CD4-positive, alpha-beta T cell treated with Interleukin-10 for 1 hour (primary cell): Measurements from ENCODE around the gene MYLK.
A peak's percentile ranks its signal among the peaks of the same experiment; 100 is the strongest.
"Not testable (repeated sequence)": the region's sequence is repeated elsewhere in the genome, so short reads cannot be mapped to it uniquely, and the experiment has no call there.

ENCODE experiments used
- DNase-seq: peaks from one replicate; pipeline ENCODE4 v3.0.0-alpha.2; 2020

Gene MYLK

DNA sequence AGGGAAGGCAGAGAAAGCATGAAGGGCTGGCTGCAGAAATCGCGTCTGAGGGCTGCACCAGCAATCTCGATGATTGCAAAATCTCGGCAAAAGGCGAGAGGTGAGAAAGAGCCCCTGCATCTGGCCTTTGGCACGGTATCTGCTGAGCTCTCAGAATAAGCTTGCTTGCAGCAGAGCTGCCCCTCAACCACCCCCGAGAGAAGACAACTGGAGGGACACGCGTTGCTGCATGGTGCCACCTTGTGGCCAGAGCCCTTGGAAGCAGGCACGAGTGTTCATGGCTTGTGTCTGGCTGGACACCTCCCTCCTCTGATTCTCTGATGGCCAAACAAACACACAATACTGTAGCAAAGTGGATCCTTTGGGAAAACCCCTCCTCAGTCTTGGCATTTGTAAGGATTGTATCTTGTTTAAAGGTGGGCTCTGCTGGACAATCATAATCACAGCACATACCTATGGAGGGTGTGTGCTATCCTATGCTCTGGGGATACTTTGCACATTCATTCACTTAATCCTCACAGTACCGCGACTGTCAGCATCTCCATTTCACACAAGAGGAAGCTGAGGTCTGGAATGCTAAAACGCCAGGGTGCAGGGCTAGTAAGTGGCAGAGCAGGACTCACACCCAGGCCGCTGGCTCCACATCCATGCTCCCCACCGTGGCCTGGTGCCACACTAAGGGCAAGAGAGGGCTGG, 164.9 kb downstream of the MYLK start:
- peak; percentile 36 for DNase-seq

DNA sequence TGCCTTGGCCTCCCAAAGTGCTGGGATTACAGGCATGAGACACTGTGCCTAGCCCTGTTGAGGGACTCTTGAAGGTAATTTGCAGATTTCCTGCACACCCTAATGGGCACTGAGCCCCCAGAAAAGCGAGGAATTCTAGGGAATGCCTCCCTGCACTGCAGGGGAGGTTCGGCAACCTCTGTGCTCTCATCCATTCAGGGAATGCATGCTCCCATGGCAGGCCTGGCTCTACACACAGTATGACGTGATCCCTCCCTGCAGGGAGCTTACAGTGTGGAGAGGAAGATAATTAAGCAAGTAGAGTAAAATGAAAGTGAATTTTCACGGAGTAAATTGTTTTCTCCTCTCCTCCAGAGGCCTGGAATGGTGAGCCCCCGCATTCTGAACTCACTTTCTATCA, 166.0 kb downstream of the MYLK start:
- DNase-seq = no peak

DNA sequence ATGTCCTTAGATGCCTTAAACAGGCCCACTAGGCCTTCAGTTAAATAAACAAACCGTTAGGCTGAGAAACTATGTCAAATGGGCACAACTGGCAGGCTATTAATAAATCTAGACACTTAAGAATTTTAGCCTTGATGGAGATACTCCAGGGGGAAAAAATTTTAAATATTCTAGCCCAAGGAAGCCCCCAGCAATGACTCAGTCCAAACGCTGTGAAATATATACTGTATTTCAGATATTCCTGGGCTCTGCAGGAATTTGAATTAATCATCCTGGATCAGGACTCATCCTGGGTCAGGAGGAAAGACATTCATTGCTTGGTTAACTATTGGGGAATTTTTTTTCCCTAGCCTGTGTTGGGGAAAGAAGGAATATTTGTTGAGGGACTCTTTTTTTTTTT, 166.7 kb downstream of the MYLK start:
- DNase-seq = not testable (repeated sequence)

DNA sequence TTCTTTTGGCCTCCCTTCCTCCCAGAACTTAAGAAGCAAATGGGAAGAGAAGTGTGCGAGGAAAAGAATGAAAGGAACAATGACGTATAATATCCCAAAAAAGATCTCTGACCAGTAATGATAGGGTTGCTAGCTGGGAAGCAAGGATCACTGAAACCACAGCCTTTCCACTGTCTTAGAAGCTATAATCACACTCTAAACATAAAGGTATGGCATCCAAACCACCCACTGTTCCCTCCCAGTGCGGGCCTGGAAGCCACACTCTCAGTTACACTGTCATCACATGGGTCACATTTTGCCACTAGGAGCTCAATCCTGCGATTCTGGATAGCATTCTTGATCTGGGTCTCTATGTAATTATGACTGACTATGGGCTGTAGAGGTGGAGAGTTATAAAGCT, 167.7 kb downstream of the MYLK start:
- DNase-seq = no peak

DNA sequence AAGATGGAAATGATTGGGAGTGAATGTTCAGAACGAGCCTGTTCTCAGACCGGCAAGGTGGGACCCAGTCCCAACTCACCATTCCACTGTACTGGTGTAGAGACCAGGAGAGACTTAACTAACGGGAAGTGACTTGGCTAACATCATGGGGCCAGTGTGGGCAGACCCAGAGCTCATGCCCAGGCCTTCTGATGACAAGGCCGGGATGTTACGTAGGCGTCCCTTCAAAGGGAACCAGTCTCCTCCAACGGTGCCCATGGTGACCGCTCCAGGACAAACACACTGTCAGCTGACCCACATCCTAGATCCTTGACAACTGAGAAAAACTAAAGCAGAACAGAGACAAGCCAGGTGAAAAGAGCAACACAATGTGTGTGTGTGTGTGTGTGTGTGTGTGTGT, 170.9 kb downstream of the MYLK start:
- DNase-seq = no peak

DNA sequence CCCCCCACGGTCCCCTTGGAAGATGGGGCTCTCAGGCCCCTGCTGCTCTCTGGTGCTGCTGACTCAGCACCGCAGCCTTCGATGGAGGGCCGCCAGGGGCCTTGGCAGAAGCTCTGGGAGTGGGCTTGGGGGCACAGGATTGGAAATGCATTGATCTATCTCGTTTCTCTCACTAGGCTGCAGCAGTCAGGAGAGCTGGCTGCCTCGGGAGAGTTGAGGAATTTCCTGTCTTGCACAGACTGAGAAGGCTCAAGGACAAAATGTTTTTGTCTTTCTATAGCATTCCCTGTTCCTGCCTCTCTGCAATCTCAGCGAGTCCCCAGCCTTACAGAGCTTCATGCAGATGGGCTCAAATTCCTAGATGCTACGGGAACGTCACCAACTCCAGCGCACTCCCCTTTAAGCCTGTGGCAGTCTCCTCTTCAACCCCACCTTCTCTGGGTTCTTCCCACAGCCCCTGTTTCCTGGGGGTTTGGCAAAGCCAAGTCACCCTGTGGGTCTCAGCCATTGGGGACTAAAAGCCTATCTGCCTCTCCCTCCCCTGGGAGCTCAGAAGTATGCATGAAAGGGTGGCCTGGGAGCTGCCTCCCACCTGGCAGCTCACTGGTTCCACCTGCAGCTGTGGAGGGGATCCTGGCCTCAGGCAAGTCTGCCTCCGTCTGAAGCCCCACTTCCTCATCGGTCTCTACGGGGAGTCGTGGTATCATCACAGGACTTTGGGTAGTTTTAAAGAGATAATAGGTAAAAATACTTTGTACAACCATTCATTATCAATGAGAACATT, 171.9 kb downstream of the MYLK start:
- no peak for DNase-seq

DNA sequence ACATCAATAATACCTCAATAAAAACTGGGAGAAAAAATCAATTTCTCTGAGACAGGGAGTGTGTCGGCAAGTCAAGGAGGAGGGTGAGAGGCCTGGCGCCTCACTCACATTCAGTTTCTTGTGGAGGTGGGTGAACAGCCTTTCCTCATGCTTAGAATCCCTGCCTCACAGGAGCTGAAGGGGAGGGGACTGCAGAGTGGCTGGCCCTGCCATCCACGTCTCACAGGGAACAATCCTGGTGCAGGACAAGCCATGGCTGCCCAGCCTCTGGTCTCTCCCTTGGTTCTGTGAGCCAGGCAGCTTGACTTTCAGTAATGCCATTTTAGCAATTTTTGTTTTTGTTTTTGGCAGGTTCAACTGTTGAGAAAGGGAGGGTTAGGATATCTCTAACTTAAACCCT, 172.8 kb downstream of the MYLK start:
- DNase-seq = no peak

DNA sequence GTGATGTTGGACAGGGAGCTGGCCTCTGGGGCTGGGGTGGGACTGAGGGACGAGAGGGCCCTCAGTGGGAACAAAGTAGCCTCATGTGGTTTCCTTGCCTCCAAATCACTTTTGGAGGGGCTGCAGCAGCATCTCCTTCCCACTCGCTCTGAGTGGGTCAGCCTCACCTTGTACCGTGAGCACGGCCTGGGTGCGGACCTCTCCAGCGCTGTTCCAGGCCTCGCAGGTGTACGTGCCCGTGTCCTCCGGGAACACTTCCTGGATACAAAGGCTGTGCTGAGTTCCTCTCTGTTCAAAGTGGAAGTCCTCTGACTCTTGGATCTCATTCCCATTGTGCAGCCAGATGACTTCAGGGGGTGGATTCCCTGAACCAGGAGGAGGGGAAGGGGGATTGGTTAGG, 175.6 kb downstream of the MYLK start:
- no peak for DNase-seq

DNA sequence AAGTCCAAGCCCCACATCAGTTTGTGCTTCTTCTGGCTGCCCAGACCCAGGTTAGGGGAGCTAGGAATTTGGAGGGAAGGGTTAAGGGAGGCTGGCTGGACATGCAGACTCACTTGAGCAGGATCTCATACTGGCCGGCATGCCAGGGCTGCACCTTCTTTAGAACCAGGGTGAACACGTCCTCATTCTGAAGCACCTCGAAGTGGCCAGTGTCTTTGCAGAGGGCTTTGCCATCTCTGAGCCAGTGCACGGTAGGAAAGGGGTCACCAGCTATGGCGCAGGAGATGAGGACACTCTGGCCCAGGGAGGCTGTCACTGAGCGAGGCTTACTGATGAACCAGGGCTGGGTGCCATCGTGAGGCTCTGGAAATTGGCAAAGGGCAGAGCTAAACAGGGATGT, 176.5 kb downstream of the MYLK start:
- DNase-seq = not testable (repeated sequence)

DNA sequence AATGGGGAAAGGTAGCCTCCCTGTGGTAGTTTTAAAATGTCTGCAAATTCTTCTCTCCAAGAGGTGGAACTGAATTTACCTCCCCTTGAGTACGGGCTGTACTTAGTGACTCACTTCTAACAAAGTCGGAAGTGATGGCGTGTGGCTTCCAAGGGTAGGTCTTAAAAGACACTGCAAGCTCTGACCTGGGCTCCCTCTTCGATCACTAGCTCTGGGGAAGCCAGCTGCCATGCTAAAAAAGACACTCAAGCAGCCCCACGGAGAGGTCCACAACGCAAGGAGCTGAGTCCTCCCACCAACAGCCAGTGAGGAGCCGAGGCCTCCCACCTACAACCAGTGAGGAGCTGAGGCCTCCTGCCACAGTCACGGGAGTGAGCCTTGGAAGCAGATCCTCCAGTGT, 177.3 kb downstream of the MYLK start:
- DNase-seq = no peak

DNA sequence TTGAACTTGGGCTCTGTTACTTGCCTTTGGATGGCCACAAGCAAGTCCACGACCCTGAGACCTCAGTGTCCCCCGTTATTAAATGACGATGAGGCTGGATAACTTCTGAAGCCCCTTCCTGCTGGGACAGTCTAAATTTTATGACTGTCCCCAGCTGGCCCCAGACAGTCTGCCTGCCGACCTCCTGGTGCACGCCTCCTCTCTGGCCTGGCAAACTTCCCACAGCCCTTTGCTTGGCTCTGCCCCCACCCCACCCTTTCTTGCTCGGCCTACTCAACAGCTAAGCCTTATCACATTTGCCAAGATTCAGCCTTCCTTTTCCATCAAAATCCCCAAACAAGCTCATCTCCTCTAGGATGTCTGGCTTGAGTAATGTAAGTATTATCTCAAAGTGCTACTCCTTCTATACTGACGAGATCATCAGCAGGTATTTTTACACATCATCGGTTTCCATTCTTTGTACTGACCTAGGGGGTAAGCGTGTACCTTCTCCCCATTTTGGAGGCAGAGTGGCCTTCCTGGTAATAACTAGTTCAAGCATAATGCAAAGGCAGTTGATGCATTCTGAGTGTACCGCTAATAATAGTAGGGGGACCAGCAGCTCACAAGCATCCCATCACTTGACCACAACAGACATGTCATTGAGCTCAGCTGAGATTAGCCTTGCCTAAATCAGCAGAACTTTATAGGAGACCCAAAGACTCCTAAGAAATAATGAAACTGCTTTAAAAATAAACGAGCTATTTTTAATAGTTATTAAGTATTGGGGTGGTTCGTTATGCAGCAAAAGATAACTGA, 178.4 kb downstream of the MYLK start:
- DNase-seq = no peak

DNA sequence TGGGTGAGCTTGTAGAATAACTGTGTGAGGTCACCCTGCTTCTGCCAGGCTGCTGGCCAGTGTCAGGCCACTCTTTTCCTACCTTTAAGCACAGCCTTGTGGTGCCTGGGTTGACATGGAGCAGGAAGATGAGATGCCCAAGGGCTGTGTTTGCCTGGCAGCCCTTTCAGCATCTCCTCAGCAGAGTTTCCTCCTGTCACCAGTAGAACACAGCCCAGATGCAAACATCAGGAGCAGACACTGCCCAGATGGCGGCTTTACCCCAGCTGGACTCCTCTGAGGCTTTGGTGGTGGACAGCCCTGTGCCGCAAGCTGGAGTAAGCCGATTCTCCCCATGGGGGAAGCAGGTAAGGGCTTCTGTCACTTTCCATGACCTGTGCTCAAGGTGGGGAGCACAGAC, 180.5 kb downstream of the MYLK start:
- DNase-seq = not testable (repeated sequence)

DNA sequence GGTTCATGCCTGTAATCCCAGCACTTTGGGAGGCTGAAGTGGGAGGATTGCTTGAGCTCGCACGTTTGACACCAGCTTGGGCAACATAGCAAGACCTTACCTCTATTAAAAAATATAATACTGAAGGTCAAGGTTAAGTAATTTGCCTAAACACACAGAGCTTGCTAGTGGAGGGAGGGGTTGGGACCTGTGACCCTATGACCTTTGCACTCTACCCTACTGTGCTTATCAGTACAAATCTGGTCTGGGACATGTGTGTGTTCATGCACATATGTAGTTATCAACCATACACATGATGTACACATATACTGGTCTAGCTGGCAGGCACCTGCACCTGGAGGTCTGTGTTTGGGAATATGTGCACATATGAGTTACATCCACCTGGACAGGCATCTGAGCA, 181.4 kb downstream of the MYLK start:
- no peak for DNase-seq

DNA sequence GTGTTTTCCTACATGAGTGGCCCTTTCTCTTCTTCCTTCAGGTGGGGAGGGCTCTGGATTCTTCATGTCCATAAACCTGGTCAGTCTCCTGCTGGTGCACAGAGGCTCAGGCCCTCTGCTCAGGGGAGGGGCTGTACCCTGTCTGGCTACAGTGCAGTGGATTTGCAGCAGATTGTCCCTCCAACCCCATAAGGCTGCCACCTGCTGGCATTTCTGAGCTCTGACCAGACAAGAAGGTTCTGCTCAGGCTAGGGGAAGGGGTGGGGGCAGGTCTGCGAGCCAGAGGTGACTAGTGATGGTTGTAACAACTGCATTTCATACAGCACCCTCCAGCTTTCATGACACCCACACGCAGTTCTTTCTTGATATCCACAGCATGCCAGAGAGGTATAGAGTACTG, 182.1 kb downstream of the MYLK start:
- peak; percentile 5 for DNase-seq

DNA sequence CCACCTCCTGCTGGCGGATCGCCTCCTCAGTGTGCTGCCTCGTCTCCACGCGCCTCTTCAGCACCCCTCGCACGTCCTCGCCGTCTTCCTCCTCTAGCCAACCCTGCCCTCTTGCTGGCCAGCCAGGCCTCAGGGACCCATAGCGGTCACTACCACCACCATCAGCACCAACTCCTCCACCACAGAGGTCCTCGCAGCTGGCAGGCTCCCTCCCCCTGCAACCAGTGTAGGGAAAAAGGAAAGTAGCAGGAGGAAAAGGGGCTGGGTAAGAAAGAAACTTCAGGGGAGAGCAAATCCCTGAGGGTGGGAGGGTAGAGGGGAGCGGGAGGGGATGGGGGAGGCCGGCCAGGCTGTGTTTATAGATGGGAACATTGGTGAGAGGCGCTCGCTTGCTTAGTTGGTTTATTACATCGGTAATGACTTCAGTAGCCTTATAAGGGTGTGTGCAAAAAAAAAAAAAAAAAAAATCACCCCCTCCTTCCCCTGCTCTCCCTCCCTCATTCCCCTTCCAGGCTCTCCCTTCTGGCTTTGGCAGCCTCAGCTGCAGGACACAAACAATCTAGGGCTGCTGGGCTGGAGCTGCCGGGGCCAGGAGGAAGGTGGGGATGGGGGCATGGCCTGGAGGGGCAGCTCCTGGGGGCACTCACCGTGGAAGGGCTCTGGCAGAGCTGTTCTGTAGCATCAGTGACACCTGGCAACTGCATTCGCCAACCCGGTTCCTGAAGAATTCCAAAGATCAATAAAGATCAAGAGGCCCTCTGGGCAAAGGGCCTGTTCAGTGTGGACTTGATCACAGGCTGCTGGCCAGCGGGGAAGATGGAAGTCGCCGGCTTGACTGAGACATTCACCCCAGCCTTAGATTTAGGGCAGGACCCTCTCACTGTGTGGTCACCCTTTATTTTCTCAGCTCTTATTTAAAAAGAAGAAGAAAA, 183.1 kb downstream of the MYLK start:
- no peak for DNase-seq

DNA sequence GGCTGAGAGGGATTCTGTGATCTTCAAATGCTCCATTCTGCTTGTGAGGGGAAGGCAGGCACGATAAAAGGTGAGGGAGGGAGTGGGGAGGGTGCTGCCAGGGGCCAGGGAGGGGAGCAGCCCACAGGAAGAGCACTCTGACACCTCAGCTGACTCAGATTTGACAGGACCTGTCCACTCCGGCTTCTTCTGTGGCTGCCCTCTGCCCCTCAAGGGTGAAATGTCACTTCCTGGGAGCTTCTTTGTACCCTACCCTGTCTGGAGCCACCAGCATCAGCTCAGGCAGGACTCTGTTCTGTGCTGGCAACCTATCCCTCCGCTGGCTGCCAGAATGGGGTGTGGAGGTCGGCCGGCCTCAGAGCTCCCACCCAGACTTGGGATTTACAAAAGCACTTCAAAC, 185.3 kb downstream of the MYLK start:
- no peak for DNase-seq

DNA sequence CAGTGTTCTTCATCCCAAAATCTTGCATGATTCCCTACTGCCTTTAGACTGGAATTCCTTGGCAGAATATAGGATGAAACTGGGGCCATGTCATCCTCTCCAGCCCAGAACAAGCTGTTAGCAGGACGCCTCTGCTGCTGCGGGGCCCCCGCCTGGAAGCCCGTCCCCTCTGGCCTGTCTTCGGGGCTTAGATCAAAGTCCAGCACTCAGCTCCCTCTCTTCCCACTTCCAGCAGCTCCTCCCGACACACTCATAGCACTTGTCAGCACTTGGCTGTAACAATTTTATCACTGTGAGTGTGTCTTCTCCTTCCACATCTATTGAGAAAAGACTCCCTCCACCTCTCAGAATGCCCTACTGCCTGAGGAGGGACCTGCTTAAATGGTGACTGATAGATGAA, 187.3 kb downstream of the MYLK start:
- DNase-seq = no peak

DNA sequence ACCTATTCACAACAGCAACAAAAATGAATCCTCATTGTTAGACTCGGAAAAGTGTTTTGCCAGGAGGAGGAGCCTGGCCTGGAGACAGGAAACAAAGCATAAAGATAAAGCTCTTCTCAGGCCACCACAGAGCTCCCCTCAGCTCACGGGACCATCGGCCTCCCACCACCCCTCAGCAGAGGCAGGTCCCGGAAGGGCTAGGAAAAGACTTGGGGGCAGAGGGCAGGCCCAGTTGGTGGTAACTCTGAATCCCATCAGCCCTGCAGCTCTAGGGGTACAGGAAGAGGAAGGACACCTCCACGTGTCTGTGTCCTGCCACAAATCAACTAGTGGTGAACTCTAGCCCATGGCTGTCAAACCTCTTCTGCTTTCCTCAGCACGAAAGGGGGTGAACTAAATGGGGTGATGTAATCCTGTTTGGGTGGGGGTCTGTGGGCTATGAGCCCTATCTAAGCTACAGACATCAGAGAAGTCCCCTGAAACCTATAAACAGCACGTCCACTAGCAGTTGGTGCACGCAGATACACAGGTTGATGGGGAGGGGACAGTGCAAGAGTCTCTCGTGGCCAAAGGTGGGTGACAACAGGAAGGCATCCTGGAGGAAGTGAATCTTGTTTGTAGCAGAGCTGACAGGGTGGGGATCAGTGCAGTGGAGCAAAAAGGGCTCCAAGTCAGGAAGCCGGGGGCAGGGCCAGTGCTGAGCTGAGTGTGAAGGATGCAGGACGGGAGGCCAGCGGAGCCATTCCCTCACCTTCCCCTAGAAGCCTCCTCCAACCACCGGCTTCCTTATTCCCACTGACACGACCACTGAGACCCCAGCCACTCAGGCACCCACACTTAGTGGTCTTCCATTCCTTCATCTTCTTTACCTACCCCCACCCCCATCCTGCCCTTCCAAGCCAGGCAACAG, 188.1 kb downstream of the MYLK start:
- no peak for DNase-seq

DNA sequence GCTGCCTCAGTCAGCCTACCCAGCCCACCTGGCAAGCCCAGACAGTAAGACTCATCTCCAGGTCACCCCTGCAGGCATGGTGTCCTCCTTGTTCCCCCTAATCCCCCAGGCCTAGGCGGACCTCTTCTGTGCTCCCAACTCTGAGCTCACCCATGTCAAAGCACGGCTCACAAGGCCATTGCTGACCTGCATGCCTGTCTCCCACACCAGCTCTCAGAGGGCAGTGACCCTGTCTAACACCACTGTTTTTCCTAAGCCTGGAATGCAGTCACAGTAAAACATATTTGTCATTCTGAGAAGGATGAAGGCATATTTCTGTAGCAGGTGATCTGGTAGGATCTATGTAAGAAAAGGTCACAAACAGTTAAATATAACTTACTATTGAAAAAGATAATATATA, 189.0 kb downstream of the MYLK start:
- no peak for DNase-seq

DNA sequence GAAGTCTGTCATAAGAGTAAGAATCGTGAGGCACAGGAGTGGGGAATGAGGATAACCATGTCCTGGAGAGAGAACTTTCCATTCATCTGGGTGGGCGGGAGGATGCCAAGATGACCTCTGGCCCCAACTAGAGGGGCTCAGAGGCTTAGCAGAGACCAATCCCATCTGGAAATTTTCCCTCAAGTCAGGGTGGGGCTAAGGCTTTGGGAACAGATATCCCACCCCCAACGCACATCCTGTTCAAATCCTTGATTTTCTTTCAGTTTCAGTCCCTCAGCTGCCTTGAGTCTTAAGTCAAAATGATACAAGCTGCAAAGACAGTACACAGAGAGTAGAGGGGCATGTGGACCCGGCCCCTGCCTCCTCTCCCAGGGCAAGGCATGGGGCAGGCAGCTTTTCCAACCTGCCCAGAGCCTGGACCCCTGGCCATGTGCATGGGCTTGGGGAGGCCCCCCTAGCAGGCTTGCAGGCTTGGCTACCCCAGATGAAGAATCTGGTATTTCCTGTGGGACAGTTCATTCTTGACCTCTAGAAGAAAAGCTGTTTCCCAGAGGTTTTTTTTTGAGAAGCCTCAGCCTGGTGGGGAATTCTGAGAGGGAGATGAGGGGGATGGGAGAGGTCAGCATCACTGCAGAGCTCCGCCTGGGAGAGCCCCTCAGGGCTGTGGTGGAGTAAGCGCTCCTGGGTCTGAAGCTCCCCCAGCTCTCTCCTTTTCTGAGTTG, 189.6 kb downstream of the MYLK start:
- no peak for DNase-seq
